GM20000 (cell line): ENCODE data around the gene C5orf52.
"Not testable (repeated sequence)": the region's sequence is repeated elsewhere in the genome, so short reads cannot be mapped to it uniquely, and the experiment has no call there.

ENCODE experiments used
- DNase-seq: peaks from one replicate; pipeline ENCODE4 v3.0.0; 2012; ENCODE audit warnings: low spot score
- CTCF ChIP-seq: IDR thresholded peaks from 2 replicates; pipeline ENCODE4 v1.5.1; 2012; ENCODE audit warnings: mild to moderate bottlenecking, control low read depth; ENCODE audit errors: extremely low read depth, missing control alignments

C5orf52 gene

GRCh38 chr5:157665467-157666070, 5.8 kb upstream of the C5orf52 start:
- no peak for DNase-seq

GRCh38 chr5:157668356-157668755, 3.0 kb upstream of the C5orf52 start:
- TF ChIP-seq CTCF: no peak
- DNase-seq: no peak

More at GRCh38 chr5:157665467-157666070, 5.8 kb upstream of the C5orf52 start:
- TF ChIP-seq CTCF: no peak

DNA sequence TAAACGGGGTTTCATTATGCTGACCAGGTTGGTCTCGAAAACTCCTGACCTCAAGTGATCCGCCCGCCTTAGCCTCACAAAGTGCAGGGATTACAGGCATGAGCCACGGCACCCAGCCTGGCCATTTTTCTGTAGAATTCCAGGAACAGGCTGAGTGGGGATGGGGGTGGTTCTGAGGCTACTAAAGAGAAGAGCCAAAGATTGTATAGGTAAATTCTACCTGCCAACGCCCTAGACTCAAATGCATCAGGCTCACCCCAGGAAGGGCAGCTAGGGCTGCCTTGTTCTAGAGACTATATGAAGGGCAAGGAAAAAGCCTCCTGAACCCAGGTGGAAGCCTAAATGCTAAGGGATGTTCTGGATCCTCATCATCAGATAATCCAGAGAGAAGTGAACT, 1.6 kb upstream of the C5orf52 start:
- no peak for TF ChIP-seq CTCF
- DNase-seq: no peak

DNA sequence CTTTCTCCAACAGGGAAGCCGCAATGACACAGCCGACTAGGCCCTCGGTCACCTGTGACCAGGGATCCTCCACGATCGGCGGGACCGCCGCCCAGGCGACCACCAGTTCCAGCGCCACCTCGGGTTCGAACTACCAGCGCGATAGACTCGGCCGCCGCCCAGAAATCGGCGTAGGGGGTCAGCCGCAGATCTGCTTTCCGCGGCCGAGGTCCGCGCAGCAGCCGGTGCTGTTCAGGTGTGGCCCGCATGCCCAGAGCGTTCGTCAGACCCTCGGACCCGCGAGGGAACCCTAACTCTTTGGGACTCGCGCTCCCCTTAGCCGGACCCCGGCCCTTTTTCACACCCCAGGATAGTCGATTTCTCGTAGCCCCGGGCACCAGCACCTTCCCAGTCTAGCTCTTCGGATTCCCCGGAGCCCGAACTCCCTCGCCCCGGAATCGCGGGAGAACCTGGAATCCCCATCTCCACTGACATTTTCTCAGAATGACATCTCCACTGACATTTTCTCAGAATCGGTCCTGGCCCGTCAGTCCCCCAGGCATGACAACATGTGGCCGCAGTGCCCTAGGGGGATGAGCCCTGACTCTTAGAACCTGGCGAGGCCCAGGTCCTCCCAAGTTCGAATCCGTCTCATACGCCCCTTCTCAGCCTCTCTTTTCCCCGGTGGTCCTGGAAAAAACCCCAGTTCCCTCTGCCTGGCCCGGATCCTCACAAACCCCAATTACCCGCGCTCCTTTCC, 428 bp downstream of the C5orf52 start:
- no peak for TF ChIP-seq CTCF
- no peak for DNase-seq

DNA sequence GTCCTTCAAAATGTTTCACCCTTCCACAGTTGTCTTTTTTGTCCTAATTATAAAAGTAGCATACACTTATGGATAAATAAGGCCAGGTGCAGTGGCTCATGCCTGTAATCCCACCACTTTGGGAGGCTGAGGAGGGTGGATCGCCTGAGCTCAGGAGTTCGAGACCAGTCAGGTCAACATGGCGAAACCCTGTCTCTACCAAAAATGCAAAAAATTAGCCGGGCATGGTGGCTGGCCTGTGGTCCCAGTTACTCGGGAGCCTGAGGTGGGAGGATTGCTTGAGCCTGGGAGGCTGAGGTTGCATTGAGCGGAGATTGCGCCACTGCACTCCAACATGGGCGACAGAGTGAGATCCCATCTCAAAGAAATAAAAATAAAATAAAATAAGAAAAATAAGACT, 1.6 kb downstream of the C5orf52 start:
- TF ChIP-seq CTCF: no peak
- DNase-seq: no peak

GRCh38 chr5:157674351-157674750, 3.0 kb downstream of the C5orf52 start:
- not testable (repeated sequence) for DNase-seq

GRCh38 chr5:157677931-157678330, 6.6 kb downstream of the C5orf52 start:
- no peak for TF ChIP-seq CTCF
- no peak for DNase-seq

DNA sequence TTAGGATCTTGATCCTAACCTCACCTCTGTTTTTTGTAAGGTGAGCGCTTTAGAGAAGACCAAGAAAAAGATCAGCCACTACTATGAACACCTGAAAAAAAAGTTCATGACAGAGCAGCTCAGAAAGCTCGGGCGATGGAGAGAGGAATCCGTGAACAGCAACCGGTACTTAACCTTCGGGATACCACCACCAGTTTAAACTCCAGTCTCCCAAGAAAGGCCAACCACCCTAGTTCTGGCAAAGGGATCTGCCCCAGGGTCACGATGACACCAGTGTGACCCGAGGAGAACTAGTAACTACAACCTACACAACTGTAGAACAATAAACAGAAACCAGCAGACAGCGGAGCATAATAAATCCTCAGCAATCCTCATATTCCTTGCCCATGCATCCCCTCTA, 8.5 kb downstream of the C5orf52 start:
- TF ChIP-seq CTCF: no peak
- no peak for DNase-seq
